ENCODE results near the gene NUPR1. TPM values are rescaled to one million over a fixed set of nuclear protein-coding genes. Genes with fewer than 3 reads are reported as not detected.

Gene NUPR1
- total RNA-seq, 3 donors from 2014 or later (not counting 1 experiment from before 2014, with no cell fraction given) = not detected

- peak; percentile 79 to 95 for DNase-seq
- under 1% methylated on average over 12 of the region's 12 CpGs for WGBS (ENCODE audit: insufficient coverage)
- Mint-ChIP-seq H3K27me3 (ENCODE audit: low read depth in 2 of 2) (no peaks in the 10 kb centered on the region), H3K4me3 (peak within 1 kb of the TSS; percentile 99), H3K36me3 (no peaks in the 10 kb centered on the region), H3K9me3 (no peaks in the 10 kb centered on the region), H3K4me1 (peaks cover 51 to 78% of the 10 kb centered on the region in 2 donors), H3K27ac (peak within 1 kb of the TSS; percentile 98 to 100)
- intact Hi-C loops (cut with micrococcal nuclease) = loop anchor here (1.0 to 10.0 kb wide), 3 partner anchors 55 to 353 kb away; no protein-coding TSS in a partner anchor
- Histone ChIP-seq H3K9me3 (ENCODE audit: control insufficient read depth, insufficient read depth, low read length) (no peaks in the 10 kb centered on the region), H3K27ac (ENCODE audit: low read length) (peak within 1 kb of the TSS; percentile 96), H3K36me3 (ENCODE audit: control insufficient read depth, insufficient read depth, low read length) (peaks cover 20% of the 10 kb centered on the region), H3K4me1 (ENCODE audit: control insufficient read depth, insufficient read depth, low read length) (peaks cover 87% of the 10 kb centered on the region), H3K27me3 (ENCODE audit: control insufficient read depth, insufficient read depth, low read length) (no peaks in the 10 kb centered on the region), H3K4me3 (ENCODE audit: low read length) (peak within 1 kb of the TSS; percentile 48)
- TF ChIP-seq, protein P1, sequence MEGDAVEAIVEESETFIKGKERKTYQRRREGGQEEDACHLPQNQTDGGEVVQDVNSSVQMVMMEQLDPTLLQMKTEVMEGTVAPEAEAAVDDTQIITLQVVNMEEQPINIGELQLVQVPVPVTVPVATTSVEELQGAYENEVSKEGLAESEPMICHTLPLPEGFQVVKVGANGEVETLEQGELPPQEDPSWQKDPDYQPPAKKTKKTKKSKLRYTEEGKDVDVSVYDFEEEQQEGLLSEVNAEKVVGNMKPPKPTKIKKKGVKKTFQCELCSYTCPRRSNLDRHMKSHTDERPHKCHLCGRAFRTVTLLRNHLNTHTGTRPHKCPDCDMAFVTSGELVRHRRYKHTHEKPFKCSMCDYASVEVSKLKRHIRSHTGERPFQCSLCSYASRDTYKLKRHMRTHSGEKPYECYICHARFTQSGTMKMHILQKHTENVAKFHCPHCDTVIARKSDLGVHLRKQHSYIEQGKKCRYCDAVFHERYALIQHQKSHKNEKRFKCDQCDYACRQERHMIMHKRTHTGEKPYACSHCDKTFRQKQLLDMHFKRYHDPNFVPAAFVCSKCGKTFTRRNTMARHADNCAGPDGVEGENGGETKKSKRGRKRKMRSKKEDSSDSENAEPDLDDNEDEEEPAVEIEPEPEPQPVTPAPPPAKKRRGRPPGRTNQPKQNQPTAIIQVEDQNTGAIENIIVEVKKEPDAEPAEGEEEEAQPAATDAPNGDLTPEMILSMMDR (IDR thresholded peaks at IDR 0.05) = no peak
- peak; percentile 71 to 86 (median 80) for ATAC-seq
Measured at GRCh38 chr16:28494121-28494851, 44.5 kb downstream of the NUPR1 start, which contains the start of gene APOBR. TSS of gene APOBR (plus strand) at chr16:28494643. CDS start at chr16:28494682, 39 bp downstream.

DNA sequence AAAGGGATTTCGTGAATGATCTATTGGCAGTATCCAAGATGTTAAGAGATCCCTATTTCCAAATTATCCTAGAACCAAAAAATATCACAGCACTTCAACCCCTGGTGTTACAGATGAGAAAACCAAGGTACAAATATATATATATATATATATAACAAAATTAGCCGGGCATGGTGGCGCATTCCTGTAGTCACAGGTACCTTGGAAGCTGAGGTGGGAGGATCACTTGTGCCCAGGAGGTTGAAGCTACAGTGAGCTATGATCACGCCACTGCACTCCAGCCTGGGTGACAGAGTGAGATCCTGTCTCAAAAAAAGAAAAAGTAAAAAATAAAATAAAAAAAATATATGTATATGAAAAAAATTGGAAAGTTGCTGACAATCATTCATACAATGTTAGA, 46.3 kb downstream of the NUPR1 start:
- Histone ChIP-seq H3K27ac (ENCODE audit: low read length) (peak overlapping the region; percentile 96), H3K36me3 (ENCODE audit: control insufficient read depth, insufficient read depth, low read length) (peaks cover 21% of the 10 kb centered on the region), H3K27me3 (ENCODE audit: control insufficient read depth, insufficient read depth, low read length) (no peaks in the 10 kb centered on the region), H3K4me3 (ENCODE audit: low read length) (peak overlapping the region; percentile 83), H3K4me1 (ENCODE audit: control insufficient read depth, insufficient read depth, low read length) (peaks cover 85% of the 10 kb centered on the region), H3K9me3 (ENCODE audit: control insufficient read depth, insufficient read depth, low read length) (no peaks in the 10 kb centered on the region)
- intact Hi-C loops (cut with micrococcal nuclease) = loop anchor here (10.0 kb wide), 1 partner anchor 188 kb away; no protein-coding TSS in a partner anchor
- Mint-ChIP-seq H3K4me3 (peak overlapping the region; percentile 99), H3K4me1 (peaks cover 49 to 74% of the 10 kb centered on the region in 2 donors), H3K27me3 (ENCODE audit: low read depth in 2 of 2) (no peaks in the 10 kb centered on the region), H3K27ac (peak overlapping the region; percentile 98 to 100), H3K36me3 (no peaks in the 10 kb centered on the region), H3K9me3 (no peaks in the 10 kb centered on the region)
- TF ChIP-seq, protein P1 (IDR thresholded peaks at IDR 0.05) = no peak
- no peak for DNase-seq
- WGBS (ENCODE audit: insufficient coverage) = 62% methylated on average over 4 of the region's 4 CpGs
- no peak for ATAC-seq

GRCh38 chr16:28491970-28492474, 46.8 kb downstream of the NUPR1 start, which contains the start of gene CLN3:
TSS of gene CLN3 (minus strand) at chr16:28492074. CDS start at chr16:28491759, 315 bp downstream.
- H3K27me3 Mint-ChIP-seq (ENCODE audit: low read depth in 2 of 2) = no peaks in the 10 kb centered on the region
- DNase-seq (peak; percentile 84 to 94), ATAC-seq (peak; percentile 58 to 82 (median 69))
- H3K9me3 Mint-ChIP-seq = no peaks in the 10 kb centered on the region
- Histone ChIP-seq H3K4me1 (ENCODE audit: control insufficient read depth, insufficient read depth, low read length) (peaks cover 80% of the 10 kb centered on the region), H3K9me3 (ENCODE audit: control insufficient read depth, insufficient read depth, low read length) (no peaks in the 10 kb centered on the region), H3K4me3 (ENCODE audit: low read length) (peak within 1 kb of the TSS; percentile 83), H3K27me3 (ENCODE audit: control insufficient read depth, insufficient read depth, low read length) (no peaks in the 10 kb centered on the region), H3K36me3 (ENCODE audit: control insufficient read depth, insufficient read depth, low read length) (peaks cover 22% of the 10 kb centered on the region), H3K27ac (ENCODE audit: low read length) (peak within 1 kb of the TSS; percentile 96)
- H3K4me1 Mint-ChIP-seq = peaks cover 45 to 74% of the 10 kb centered on the region in 2 donors
- TF ChIP-seq, protein P1 (IDR thresholded peaks at IDR 0.05) = no peak
- WGBS (ENCODE audit: insufficient coverage) = under 1% methylated on average over 21 of the region's 21 CpGs
- H3K4me3 Mint-ChIP-seq = peak within 1 kb of the TSS; percentile 99
- H3K27ac Mint-ChIP-seq = peak within 1 kb of the TSS; percentile 98 to 100
- no peaks in the 10 kb centered on the region for H3K36me3 Mint-ChIP-seq
- intact Hi-C loops (cut with micrococcal nuclease) = loop anchor here (10.0 kb wide), 1 partner anchor 187 kb away; no protein-coding TSS in a partner anchor
